GM12892 (cell line): ENCODE data around the gene DPH7.

Experiments
- POLR2AphosphoS5 ChIP-seq: IDR thresholded peaks from 2 replicates; pipeline ENCODE4 v1.6.1; 2011; ENCODE audit warnings: low read depth, low read length, control low read depth
- TAF1 ChIP-seq: IDR thresholded peaks from 2 replicates; pipeline ENCODE4 v1.6.1; 2011; ENCODE audit warnings: low read depth, mild to moderate bottlenecking, control low read depth, low read length, borderline replicate concordance

GRCh38 chr9:137542486-137542885 is 36.2 kb downstream of the DPH7 start:
- TF ChIP-seq POLR2AphosphoS5 = no peak
- no peak for TF ChIP-seq TAF1
